HepG2 (cell line): ENCODE measurements around the gene ATP6V0A1. TPM values are rescaled to one million over a fixed set of nuclear protein-coding genes. Genes with fewer than 3 reads are reported as not detected.

Experiments
- FOSL1 ChIP-seq: sonication (generic); formaldehyde crosslinking; IDR thresholded peaks from 2 replicates; pipeline ENCODE4 v1.9.0; 2021; ENCODE audit warnings: missing genetic modification reagents, borderline replicate concordance
- HMG20A ChIP-seq: IDR thresholded peaks from 2 replicates; pipeline ENCODE4 v1.6.1; 2016; ENCODE audit warnings: borderline replicate concordance
- IKZF1 ChIP-seq: fragments of 450-650 bp; IDR thresholded peaks from 2 replicates; pipeline ENCODE4 v1.7.1; 2016
- JARID2 ChIP-seq: sonication (generic); formaldehyde crosslinking; IDR thresholded peaks from 2 replicates; pipeline ENCODE4 v1.8.1; 2023; ENCODE audit warnings: missing genetic modification reagents, inconsistent platforms; ENCODE audit not compliant: insufficient replicate concordance
- JUN ChIP-seq: sonication (generic); formaldehyde crosslinking; IDR thresholded peaks from 2 replicates; pipeline ENCODE4 v1.4.0; 2020; ENCODE audit warnings: mild to moderate bottlenecking, missing genetic modification reagents
- KDM5B ChIP-seq: sonication (generic); formaldehyde crosslinking; IDR thresholded peaks from 2 replicates; pipeline ENCODE4 v1.4.0; 2020; ENCODE audit warnings: missing genetic modification reagents, mild to moderate bottlenecking, borderline replicate concordance
- KLF15 ChIP-seq: sonication (generic); formaldehyde crosslinking; IDR thresholded peaks from 2 replicates; pipeline ENCODE4 v1.8.1; 2023; ENCODE audit warnings: borderline replicate concordance, mild to moderate bottlenecking, inconsistent platforms, missing genetic modification reagents, mixed read lengths
- NAIF1 ChIP-seq: sonication (generic); formaldehyde crosslinking; IDR thresholded peaks from 2 replicates; pipeline ENCODE4 v1.5.0; 2020; ENCODE audit warnings: mild to moderate bottlenecking, missing genetic modification reagents, borderline replicate concordance
- NFATC3 ChIP-seq: sonication (generic); formaldehyde crosslinking; IDR thresholded peaks from 2 replicates; pipeline ENCODE4 v1.5.1; 2020; ENCODE audit warnings: mild to moderate bottlenecking, missing genetic modification reagents
- NFE2 ChIP-seq: sonication (generic); formaldehyde crosslinking; IDR thresholded peaks from 2 replicates; pipeline ENCODE4 v1.4.0; 2020; ENCODE audit warnings: missing genetic modification reagents
- PCBP1 ChIP-seq: fragments of 200-400 bp; formaldehyde crosslinking; IDR thresholded peaks from 2 replicates; pipeline ENCODE4 v1.6.1; 2017; ENCODE audit warnings: mild to moderate bottlenecking, low read depth, low read length, borderline replicate concordance
- POLR2A ChIP-seq, 2 experiments: IDR thresholded peaks; 2 replicates each; pipeline ENCODE4 v1.6.1; 2011; ENCODE audit warnings: low read depth in 2 of 2, low read length in 2 of 2, mild to moderate bottlenecking in 1 of 2, moderate library complexity in 1 of 2; ENCODE audit not compliant: insufficient read depth in 1 of 2
- SNAPC5 ChIP-seq: sonication (generic); formaldehyde crosslinking; IDR thresholded peaks from 2 replicates; pipeline ENCODE4 v1.8.1; 2023; ENCODE audit warnings: mild to moderate bottlenecking, missing genetic modification reagents, borderline replicate concordance
- SOX13 ChIP-seq, 3 experiments: fragments of 450-650 bp in 1 of 3; sonication (generic) in 1 of 3; formaldehyde crosslinking in 1 of 3; IDR thresholded peaks in 2 of 3; conservative IDR thresholded peaks in 1 of 3; 2 replicates each; pipeline versions ENCODE4 v1.5.0 to v1.6.1; 2016 to 2020; ENCODE audit warnings: antibody characterized with exemption in 1 of 3, mild to moderate bottlenecking in 1 of 3, missing compliant biosample characterization in 1 of 3, missing genetic modification reagents in 1 of 3, moderate library complexity in 1 of 3
- TFDP1 ChIP-seq: IDR thresholded peaks from 2 replicates; pipeline ENCODE4 v1.6.1; 2016; ENCODE audit warnings: missing compliant biosample characterization, missing genetic modification reagents, borderline replicate concordance
- TFE3 ChIP-seq: IDR thresholded peaks from 2 replicates; pipeline ENCODE4 v1.6.1; 2016
- YEATS2 ChIP-seq: sonication (generic); formaldehyde crosslinking; IDR thresholded peaks from 2 replicates; pipeline ENCODE4 v1.4.0; 2020; ENCODE audit warnings: missing genetic modification reagents, borderline replicate concordance
- ZNF280B ChIP-seq: sonication (generic); formaldehyde crosslinking; IDR thresholded peaks from 2 replicates; pipeline ENCODE4 v1.5.0; 2020; ENCODE audit warnings: missing genetic modification reagents, mild to moderate bottlenecking, borderline replicate concordance
- ZNF317 ChIP-seq: sonication (generic); formaldehyde crosslinking; IDR thresholded peaks from 2 replicates; pipeline ENCODE4 v1.5.0; 2020; ENCODE audit warnings: mild to moderate bottlenecking, missing genetic modification reagents
- ZNF451 ChIP-seq: sonication (generic); formaldehyde crosslinking; IDR thresholded peaks from 2 replicates; pipeline ENCODE4 v1.5.0; 2020; ENCODE audit warnings: mild to moderate bottlenecking, missing genetic modification reagents
- ZNF629 ChIP-seq: sonication (generic); formaldehyde crosslinking; conservative IDR thresholded peaks from 2 replicates; pipeline ENCODE4 v1.5.0; 2020; ENCODE audit warnings: missing genetic modification reagents
- ZNF773 ChIP-seq: sonication (generic); formaldehyde crosslinking; IDR thresholded peaks from 2 replicates; pipeline ENCODE4 v1.4.0; 2020; ENCODE audit warnings: missing genetic modification reagents, borderline replicate concordance
- ZNF784 ChIP-seq: sonication (generic); formaldehyde crosslinking; IDR thresholded peaks from 2 replicates; pipeline ENCODE4 v1.5.1; 2020; ENCODE audit warnings: missing genetic modification reagents, mild to moderate bottlenecking, borderline replicate concordance
- ZNF839 ChIP-seq: sonication (generic); formaldehyde crosslinking; IDR thresholded peaks from 2 replicates; pipeline ENCODE4 v1.4.0; 2020; ENCODE audit warnings: missing genetic modification reagents, mild to moderate bottlenecking, borderline replicate concordance
- ZNF879 ChIP-seq: sonication (generic); formaldehyde crosslinking; IDR thresholded peaks from 2 replicates; pipeline ENCODE4 v1.8.1; 2023; ENCODE audit warnings: missing genetic modification reagents
- polyA plus RNA-seq, 8 experiments: library from polyadenylated mRNA; depleted of rRNA in 3 of 8; stranded (reverse) in 7 of 8; unstranded in 1 of 8; fragments of >200 nt; fragmentation: Illumina TruSeq in 4 of 8; extraction: Trizol in 4 of 8; gene quantifications; 2 replicates each; pipeline versions ENCODE4 v1.2.1 to v1.2.3, GENCODE V29; 2011 to 2016; ENCODE audit warnings: low read depth in 4 of 8, missing spikeins in 1 of 8, mixed read lengths in 1 of 8; ENCODE audit not compliant: insufficient read depth in 1 of 8
- total RNA-seq, 5 experiments: library from RNA; depleted of rRNA; stranded (reverse); fragments of >200 nt; fragmentation: Illumina TruSeq; extraction: Trizol; gene quantifications; 2 replicates each; pipeline ENCODE4 v1.2.3, GENCODE V29; 2016; ENCODE audit warnings: low read depth in 1 of 5

ATP6V0A1 gene
- total and polyA plus RNA-seq, 2 of the 13 experiments (the other 11 are each of a cell fraction or from before 2014, with no cell fraction given) = 27.9 to 54.1 TPM

GRCh38 chr17:42561897-42562387 is 103.3 kb downstream of the ATP6V0A1 start, which contains the start of gene COASY (continued):
- TF ChIP-seq ZNF280B (CRISPR knock-in tag) (peak; percentile 78; the same call in 1 of the 2 replicates), TFE3 (peak; percentile 80), PCBP1 (0 out of 2 replicates have a peak, but pooled peaks have one; percentile 39), ZNF839 (no peak), ZNF879 (0 out of 2 replicates have a peak, but pooled peaks have one; percentile 85), NFATC3 (no peak), NAIF1 (CRISPR knock-in tag) (peak; percentile 91), IKZF1 (no peak), ZNF784 (CRISPR knock-in tag) (no peak), ZNF629 (CRISPR knock-in tag) (peak; percentile 66), ZNF317 (no peak), YEATS2 (CRISPR knock-in tag) (peak; percentile 100), TFDP1 (peak; percentile 69), HMG20A (no peak), NFE2 (CRISPR knock-in tag) (no peak), FOSL1 (no peak), KDM5B (0 out of 2 replicates have a peak, but pooled peaks have one; percentile 11), JUN (CRISPR knock-in tag) (0 out of 2 replicates have a peak, but pooled peaks have one; percentile 56), KLF15 (CRISPR knock-in tag) (no peak), JARID2 (CRISPR knock-in tag) (peak; percentile 47), POLR2A (IDR thresholded peaks at IDR 0.05; ENCODE audit: insufficient read depth in 1 of 2, low read depth in 2 of 2, low read length in 2 of 2) (peak in 1 of 2 experiments; percentile 96; a peak in 2 of 4 replicates), ZNF773 (CRISPR knock-in tag) (no peak), ZNF451 (CRISPR knock-in tag) (peak; percentile 73; the same call in 1 of the 2 replicates), SNAPC5 (no peak), SOX13 (IDR thresholded peaks at IDR 0.05) (no peak), SOX13 (CRISPR knock-in tag; conservative IDR thresholded peaks at IDR 0.05 in 1 of 2, IDR thresholded peaks at IDR 0.05 in 1 of 2) (0 out of 4 replicates have a peak, but pooled peaks of 1 of the 2 experiments have one; percentile 51)
